Stromal cell of bone marrow (primary cell): ENCODE data around the gene DNAJC7.
"Not testable (repeated sequence)": the region's sequence is repeated elsewhere in the genome, so short reads cannot be mapped to it uniquely, and the experiment has no call there.

ENCODE experiments used
- DNase-seq: peaks from one replicate; pipeline ENCODE4 v3.0.0-alpha.2; 2012; ENCODE audit warnings: low read depth

The DNAJC7 gene

GRCh38 chr17:42010898-42011516 is 6.2 kb downstream of the DNAJC7 start:
- DNase-seq: no peak

GRCh38 chr17:42010266-42010680 is 7.0 kb downstream of the DNAJC7 start:
- DNase-seq: not testable (repeated sequence)

GRCh38 chr17:42009170-42009569 is 8.1 kb downstream of the DNAJC7 start:
- DNase-seq: no peak

GRCh38 chr17:42005166-42005565 is 12.1 kb downstream of the DNAJC7 start:
- no peak for DNase-seq

- DNase-seq: no peak
Measured at GRCh38 chr17:42002792-42003301, 14.4 kb downstream of the DNAJC7 start.

GRCh38 chr17:42002175-42002791 is 15.0 kb downstream of the DNAJC7 start:
- DNase-seq: no peak

- DNase-seq: no peak
Measured at GRCh38 chr17:42001729-42002128, 15.5 kb downstream of the DNAJC7 start.

GRCh38 chr17:42000413-42001133 is 16.7 kb downstream of the DNAJC7 start:
- no peak for DNase-seq

GRCh38 chr17:41998497-41998896 is 18.7 kb downstream of the DNAJC7 start:
- no peak for DNase-seq

- DNase-seq: no peak
Measured at GRCh38 chr17:41996855-41997164, 20.4 kb downstream of the DNAJC7 start.

- no peak for DNase-seq
Measured at GRCh38 chr17:41992576-41992975, 24.7 kb downstream of the DNAJC7 start.

GRCh38 chr17:41989702-41990419 is 27.4 kb downstream of the DNAJC7 start:
- DNase-seq: no peak

GRCh38 chr17:41988418-41988817 is 28.8 kb downstream of the DNAJC7 start:
- DNase-seq: no peak

GRCh38 chr17:41987642-41988041 is 29.6 kb downstream of the DNAJC7 start:
- no peak for DNase-seq

- no peak for DNase-seq
Measured at GRCh38 chr17:41986634-41987033, 30.6 kb downstream of the DNAJC7 start.

GRCh38 chr17:41985919-41986318 is 31.3 kb downstream of the DNAJC7 start:
- DNase-seq: no peak

- DNase-seq: no peak
Measured at GRCh38 chr17:41984454-41984853, 32.8 kb downstream of the DNAJC7 start.

- DNase-seq: no peak
Measured at GRCh38 chr17:41982026-41982760, 35.0 kb downstream of the DNAJC7 start.

GRCh38 chr17:41977991-41978390 is 39.2 kb downstream of the DNAJC7 start:
- DNase-seq: no peak

- no peak for DNase-seq
Measured at GRCh38 chr17:41976142-41976768, 41.0 kb downstream of the DNAJC7 start.
